Keratinocyte (primary cell): ENCODE measurements around the gene ALDH3A2. TPM values are rescaled to one million over a fixed set of nuclear protein-coding genes. Genes with fewer than 3 reads are reported as not detected.
A peak's percentile ranks its signal among the peaks of the same experiment; 100 is the strongest.

Source experiments
- DNase-seq: peaks from one replicate; pipeline ENCODE4 v3.0.0-alpha.2; 2011; ENCODE audit warnings: low read depth, missing footprints, low spot score
- FAIRE-seq: peaks from 2 replicates; lab custom pipeline; 2011; peaks lifted over from hg19 to GRCh38; lab: Jason Lieb, UNC
- H2AFZ ChIP-seq: 2 replicates; pipeline ENCODE4 v1.6.0; 2012; ENCODE audit warnings: low read length, control low read depth, inconsistent platforms; ENCODE audit not compliant: control insufficient read depth
- H3K27ac ChIP-seq: 2 replicates; pipeline ENCODE4 v1.5.1; 2011; ENCODE audit warnings: low read length; ENCODE audit not compliant: control insufficient read depth, insufficient read depth
- H3K27me3 ChIP-seq: 3 replicates; pipeline ENCODE4 v1.6.0; 2011; ENCODE audit warnings: low read length; ENCODE audit not compliant: control insufficient read depth, insufficient read depth; ENCODE audit errors: extremely low read depth
- H3K36me3 ChIP-seq, 2 experiments: 2 replicates in 1 of 2; 3 replicates in 1 of 2; pipeline ENCODE4 v1.5.1; 2011; ENCODE audit warnings: low read length in 2 of 2, mild to moderate bottlenecking in 1 of 2; ENCODE audit not compliant: control insufficient read depth in 2 of 2, insufficient read depth in 2 of 2; ENCODE audit errors: extremely low read depth in 1 of 2
- H3K4me1 ChIP-seq: 3 replicates; pipeline ENCODE4 v1.5.1; 2011; ENCODE audit warnings: low read length; ENCODE audit not compliant: control insufficient read depth, insufficient read depth; ENCODE audit errors: extremely low read depth
- H3K4me2 ChIP-seq: 3 replicates; pipeline ENCODE4 v1.6.0; 2011; ENCODE audit warnings: low read depth, low read length; ENCODE audit not compliant: control insufficient read depth, insufficient read depth; ENCODE audit errors: extremely low read depth
- H3K4me3 ChIP-seq, 3 experiments: fragments of 200-600 bp in 1 of 3; sonication (generic) in 1 of 3; 2 replicates in 2 of 3; 3 replicates in 1 of 3; pipeline ENCODE4 v1.5.1; 2011 to 2016; ENCODE audit warnings: low read length in 3 of 3, mild to moderate bottlenecking in 3 of 3, control low read depth in 2 of 3, inconsistent platforms in 1 of 3, low read depth in 1 of 3, mixed read lengths in 1 of 3, mixed run types in 1 of 3, moderate library complexity in 1 of 3; ENCODE audit not compliant: control insufficient read depth in 2 of 3, insufficient read depth in 2 of 3; ENCODE audit errors: extremely low read depth in 1 of 3
- H3K79me2 ChIP-seq: 2 replicates; pipeline ENCODE4 v1.6.0; 2012; ENCODE audit warnings: low read length; ENCODE audit not compliant: control insufficient read depth, insufficient read depth
- H3K9ac ChIP-seq: 3 replicates; pipeline ENCODE4 v1.6.0; 2011; ENCODE audit warnings: low read length; ENCODE audit not compliant: control insufficient read depth, insufficient read depth; ENCODE audit errors: extremely low read depth
- H3K9me1 ChIP-seq: 3 replicates; pipeline ENCODE4 v1.6.0; 2011; ENCODE audit warnings: low read length; ENCODE audit not compliant: control insufficient read depth, insufficient read depth; ENCODE audit errors: extremely low read depth
- H3K9me3 ChIP-seq: 2 replicates; pipeline ENCODE4 v1.5.1; 2012; ENCODE audit warnings: low read depth, low read length; ENCODE audit not compliant: control insufficient read depth
- H4K20me1 ChIP-seq: 3 replicates; pipeline ENCODE4 v1.6.0; 2011; ENCODE audit warnings: low read length; ENCODE audit not compliant: control insufficient read depth, insufficient read depth; ENCODE audit errors: extremely low read depth
- CTCF ChIP-seq, 3 experiments: IDR thresholded peaks in 1 of 3; conservative IDR thresholded peaks in 1 of 3; optimal IDR thresholded peaks in 1 of 3; 2 replicates in 2 of 3; 3 replicates in 1 of 3; pipeline versions ENCODE3 to v1.5.1; 2011; ENCODE audit warnings: low read length in 3 of 3, mild to moderate bottlenecking in 3 of 3, moderate library complexity in 2 of 3, control low read depth in 1 of 3, inconsistent platforms in 1 of 3; ENCODE audit not compliant: insufficient read depth in 2 of 3; ENCODE audit errors: extremely low read depth in 1 of 3
- EZH2 ChIP-seq: IDR thresholded peaks from one replicate; pipeline ENCODE4 v1.6.1; 2012; ENCODE audit warnings: inconsistent platforms, mild to moderate bottlenecking, low read length, moderate library complexity
- dilution Hi-C: fragments of 300-500 bp; cut with MboI; formaldehyde crosslinking; loops from one replicate; pipeline ENCODE4 v1.7.0; 2020; ENCODE audit warnings: low sequenced_read_pairs; ENCODE audit not compliant: extremely low pct_ligation_motif_present
- polyA plus RNA-seq, 5 experiments: library from polyadenylated mRNA; depleted of rRNA in 3 of 5; stranded (reverse) in 3 of 5; stranded (forward) in 1 of 5; unstranded in 1 of 5; fragments of >200 nt; gene quantifications; 1 replicate in 1 of 5; 2 replicates in 3 of 5; 3 replicates in 1 of 5; pipeline versions ENCODE4 v1.2.1 to v1.2.3, GENCODE V29; 2011 to 2012; ENCODE audit warnings: missing spikeins in 2 of 5, low read depth in 1 of 5, low replicate concordance in 1 of 5

The ALDH3A2 gene
- polyA plus RNA-seq, 1 donor (not counting 4 experiments of a cell fraction or from before 2014, with no cell fraction given): 77.6 TPM

- Histone ChIP-seq H3K27ac (peak overlapping the region; percentile 71), H3K36me3 (no peaks in the 10 kb centered on the region), H3K27me3 (no peaks in the 10 kb centered on the region), H3K4me3 (peak overlapping the region in 2 of 3 experiments; percentile 16 to 55), H3K4me1 (peaks cover 46% of the 10 kb centered on the region), H3K79me2 (no peaks in the 10 kb centered on the region), H2AFZ (peak overlapping the region; percentile 82), H3K9me1 (no peaks in the 10 kb centered on the region), H3K9me3 (no peaks in the 10 kb centered on the region), H3K4me2 (peak overlapping the region; percentile 82), H4K20me1 (no peaks in the 10 kb centered on the region), H3K9ac (peak overlapping the region; percentile 57)
- no peak for FAIRE-seq
- TF ChIP-seq CTCF (optimal IDR thresholded peaks at IDR 0.05 in 1 of 3, IDR thresholded peaks at IDR 0.05 in 1 of 3, conservative IDR thresholded peaks at IDR 0.05 in 1 of 3; ENCODE audit: extremely low read depth in 1 of 3, insufficient read depth in 2 of 3, low read length in 3 of 3) (no peak), EZH2 (no peak)
- DNase-seq: no peak
- dilution Hi-C loops: no loop called here
Measured at GRCh38 chr17:19724501-19725420, 76.2 kb downstream of the ALDH3A2 start.

- no peak for FAIRE-seq
- Histone ChIP-seq H3K9me3 (no peaks in the 10 kb centered on the region), H3K36me3 (no peaks in the 10 kb centered on the region), H3K4me1 (peaks cover 39% of the 10 kb centered on the region), H3K27me3 (no peaks in the 10 kb centered on the region), H3K4me2 (no peak overlapping the region), H3K9me1 (no peaks in the 10 kb centered on the region), H4K20me1 (no peaks in the 10 kb centered on the region), H3K9ac (no peak overlapping the region), H3K27ac (no peak overlapping the region), H2AFZ (no peak overlapping the region), H3K4me3 (no peak overlapping the region), H3K79me2 (no peaks in the 10 kb centered on the region)
- no peak for TF ChIP-seq CTCF (optimal IDR thresholded peaks at IDR 0.05 in 1 of 3, IDR thresholded peaks at IDR 0.05 in 1 of 3, conservative IDR thresholded peaks at IDR 0.05 in 1 of 3; ENCODE audit: extremely low read depth in 1 of 3, insufficient read depth in 2 of 3, low read length in 3 of 3)
- no peak for TF ChIP-seq EZH2
- dilution Hi-C loops: no loop called here
- DNase-seq: no peak
Measured at GRCh38 chr17:19725486-19725885, 76.9 kb downstream of the ALDH3A2 start.
